WTC11 (cell line): ENCODE results near the gene NELFCD.

ENCODE experiments used
- ELF4 ChIP-seq: sonication (generic); formaldehyde crosslinking; IDR thresholded peaks from 2 replicates; pipeline ENCODE4 v1.8.1; 2022; ENCODE audit warnings: low read depth, mild to moderate bottlenecking, moderate library complexity, missing genetic modification reagents
- MYBL2 ChIP-seq: sonication (generic); formaldehyde crosslinking; IDR thresholded peaks from 2 replicates; pipeline ENCODE4 v1.8.1; 2023; ENCODE audit warnings: mild to moderate bottlenecking, moderate library complexity, missing genetic modification reagents

DNA sequence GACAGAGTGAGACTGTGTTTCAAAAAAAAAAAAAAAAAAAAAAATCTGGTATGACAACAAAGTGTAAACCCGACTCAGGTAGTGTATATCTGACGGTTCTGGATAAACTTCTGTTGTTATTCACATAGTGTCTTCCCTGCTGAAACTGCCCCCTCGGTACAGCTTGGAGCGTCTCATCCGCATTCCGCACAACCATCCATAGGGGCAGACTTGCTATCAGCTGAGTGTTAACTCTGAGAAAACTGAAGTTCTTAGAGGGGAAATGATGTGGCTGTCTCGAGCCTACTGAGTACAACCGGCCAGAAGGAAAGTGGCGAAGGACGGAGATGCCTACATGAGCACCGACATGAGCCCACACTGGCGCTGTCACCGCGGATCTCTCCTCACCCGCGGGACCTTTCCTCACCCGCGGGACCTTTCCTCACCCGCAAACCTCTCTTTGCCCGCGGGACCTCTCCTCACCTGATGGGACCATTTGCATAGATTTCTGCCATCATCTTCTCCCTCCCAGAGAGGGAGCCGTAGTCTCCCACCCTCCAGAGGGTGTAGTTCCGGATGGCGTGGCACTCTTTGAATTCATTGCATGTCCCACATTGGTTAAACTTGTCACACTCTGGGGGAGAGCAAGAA lies 16.2 kb downstream of the NELFCD start:
- TF ChIP-seq MYBL2 (CRISPR knock-in tag) (no peak), ELF4 (no peak)
